ENCODE measurements around the gene CTBP1. TPM values are rescaled to one million over a fixed set of nuclear protein-coding genes. Genes with fewer than 3 reads are reported as not detected.

The CTBP1 gene
- polyA plus RNA-seq, 1 donor from 2014 or later, result 325 TPM

DNA sequence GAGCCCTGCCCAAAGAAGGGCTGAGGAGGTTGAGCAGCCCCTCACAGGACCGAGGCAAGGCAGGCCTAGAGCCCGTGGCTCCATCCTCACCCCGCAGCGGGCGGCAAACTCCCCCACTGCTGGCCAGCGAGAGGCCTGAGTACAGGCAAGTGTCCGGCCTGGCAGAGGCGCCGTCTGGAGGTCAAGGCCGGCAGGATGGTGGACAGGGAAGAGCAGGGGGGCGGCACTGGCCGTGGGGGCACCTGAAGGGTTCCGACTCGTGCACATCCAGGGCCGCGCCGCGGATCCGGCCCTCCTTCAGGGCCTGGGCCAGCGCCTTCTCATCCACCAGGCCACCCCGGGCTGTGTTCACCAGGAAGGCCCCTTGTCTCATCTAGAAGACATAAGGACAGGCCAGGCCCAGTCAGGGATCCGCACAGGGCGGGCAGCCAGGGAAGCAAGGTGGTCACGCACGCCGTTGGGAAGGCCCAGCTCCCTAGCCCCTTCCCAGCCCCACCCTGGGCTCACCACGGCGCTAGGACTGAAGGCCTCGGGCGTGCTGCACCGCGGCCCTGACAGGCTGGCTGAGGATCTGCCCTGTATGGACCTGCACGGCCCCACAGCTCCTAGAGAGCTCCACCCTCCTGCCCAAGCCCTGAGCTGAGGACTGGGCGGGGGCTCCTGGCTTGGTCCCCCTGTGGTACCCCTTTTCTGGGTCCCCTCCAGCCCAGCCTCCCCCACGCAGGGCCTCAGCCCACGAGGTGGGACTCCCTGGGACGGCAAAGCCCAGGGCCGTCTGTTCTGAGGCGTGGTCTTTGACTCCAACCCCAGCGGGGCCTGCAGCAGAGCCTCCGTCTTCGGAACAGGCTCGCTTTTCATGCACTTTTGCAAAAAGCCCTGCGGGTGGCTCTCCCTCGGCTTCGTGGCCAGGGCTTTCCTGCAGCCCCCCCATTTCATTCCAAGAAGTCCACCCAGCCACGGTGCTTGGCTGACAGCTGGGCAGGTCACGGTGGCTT, 34.5 kb downstream of the CTBP1 start:
- Histone ChIP-seq H3K9me2 (ENCODE audit: insufficient read depth, low read length) (no peaks in the 10 kb centered on the region), H3K27ac (ENCODE audit: low read length) (no peak overlapping the region), H2AFZ (ENCODE audit: low read depth, low read length) (no peak overlapping the region), H4K20me1 (ENCODE audit: insufficient read depth) (no peaks in the 10 kb centered on the region), H3K36me3 (ENCODE audit: insufficient read depth, low read length) (no peaks in the 10 kb centered on the region), H3F3A (ENCODE audit: insufficient read depth, low read length, poor library complexity, severe bottlenecking) (no peaks in the 10 kb centered on the region), H3K4me3 (ENCODE audit: low read length) (no peak overlapping the region), H3K79me2 (replicated peaks; ENCODE audit: insufficient read depth, low read length) (no peaks in the 10 kb centered on the region), H3K4me2 (ENCODE audit: low read length) (no peak overlapping the region), H3K27me3 (ENCODE audit: insufficient read depth, low read depth, low read length) (no peaks in the 10 kb centered on the region), H3K9ac (ENCODE audit: low read length) (no peak overlapping the region), H3K9me3 (ENCODE audit: low read length) (no peaks in the 10 kb centered on the region)
- TF ChIP-seq EZH2 (IDR thresholded peaks at IDR 0.05; ENCODE audit: borderline replicate concordance, insufficient read depth, low read length, poor library complexity, severe bottlenecking) (no peak), RAD21 (conservative IDR thresholded peaks at IDR 0.05) (no peak), SMC3 (conservative IDR thresholded peaks at IDR 0.05; ENCODE audit: poor library complexity) (no peak), EP300 (conservative IDR thresholded peaks at IDR 0.05; ENCODE audit: poor library complexity, severe bottlenecking) (no peak), POLR2AphosphoS5 (IDR thresholded peaks at IDR 0.05) (no peak), TAF1 (IDR thresholded peaks at IDR 0.05; ENCODE audit: low read depth) (no peak), MXI1 (conservative IDR thresholded peaks at IDR 0.05; ENCODE audit: poor library complexity, severe bottlenecking) (no peak)
- TF ChIP-seq, protein P1, sequence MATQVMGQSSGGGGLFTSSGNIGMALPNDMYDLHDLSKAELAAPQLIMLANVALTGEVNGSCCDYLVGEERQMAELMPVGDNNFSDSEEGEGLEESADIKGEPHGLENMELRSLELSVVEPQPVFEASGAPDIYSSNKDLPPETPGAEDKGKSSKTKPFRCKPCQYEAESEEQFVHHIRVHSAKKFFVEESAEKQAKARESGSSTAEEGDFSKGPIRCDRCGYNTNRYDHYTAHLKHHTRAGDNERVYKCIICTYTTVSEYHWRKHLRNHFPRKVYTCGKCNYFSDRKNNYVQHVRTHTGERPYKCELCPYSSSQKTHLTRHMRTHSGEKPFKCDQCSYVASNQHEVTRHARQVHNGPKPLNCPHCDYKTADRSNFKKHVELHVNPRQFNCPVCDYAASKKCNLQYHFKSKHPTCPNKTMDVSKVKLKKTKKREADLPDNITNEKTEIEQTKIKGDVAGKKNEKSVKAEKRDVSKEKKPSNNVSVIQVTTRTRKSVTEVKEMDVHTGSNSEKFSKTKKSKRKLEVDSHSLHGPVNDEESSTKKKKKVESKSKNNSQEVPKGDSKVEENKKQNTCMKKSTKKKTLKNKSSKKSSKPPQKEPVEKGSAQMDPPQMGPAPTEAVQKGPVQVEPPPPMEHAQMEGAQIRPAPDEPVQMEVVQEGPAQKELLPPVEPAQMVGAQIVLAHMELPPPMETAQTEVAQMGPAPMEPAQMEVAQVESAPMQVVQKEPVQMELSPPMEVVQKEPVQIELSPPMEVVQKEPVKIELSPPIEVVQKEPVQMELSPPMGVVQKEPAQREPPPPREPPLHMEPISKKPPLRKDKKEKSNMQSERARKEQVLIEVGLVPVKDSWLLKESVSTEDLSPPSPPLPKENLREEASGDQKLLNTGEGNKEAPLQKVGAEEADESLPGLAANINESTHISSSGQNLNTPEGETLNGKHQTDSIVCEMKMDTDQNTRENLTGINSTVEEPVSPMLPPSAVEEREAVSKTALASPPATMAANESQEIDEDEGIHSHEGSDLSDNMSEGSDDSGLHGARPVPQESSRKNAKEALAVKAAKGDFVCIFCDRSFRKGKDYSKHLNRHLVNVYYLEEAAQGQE (IDR thresholded peaks at IDR 0.05; ENCODE audit: borderline replicate concordance), result no peak
- TF ChIP-seq, protein P2, sequence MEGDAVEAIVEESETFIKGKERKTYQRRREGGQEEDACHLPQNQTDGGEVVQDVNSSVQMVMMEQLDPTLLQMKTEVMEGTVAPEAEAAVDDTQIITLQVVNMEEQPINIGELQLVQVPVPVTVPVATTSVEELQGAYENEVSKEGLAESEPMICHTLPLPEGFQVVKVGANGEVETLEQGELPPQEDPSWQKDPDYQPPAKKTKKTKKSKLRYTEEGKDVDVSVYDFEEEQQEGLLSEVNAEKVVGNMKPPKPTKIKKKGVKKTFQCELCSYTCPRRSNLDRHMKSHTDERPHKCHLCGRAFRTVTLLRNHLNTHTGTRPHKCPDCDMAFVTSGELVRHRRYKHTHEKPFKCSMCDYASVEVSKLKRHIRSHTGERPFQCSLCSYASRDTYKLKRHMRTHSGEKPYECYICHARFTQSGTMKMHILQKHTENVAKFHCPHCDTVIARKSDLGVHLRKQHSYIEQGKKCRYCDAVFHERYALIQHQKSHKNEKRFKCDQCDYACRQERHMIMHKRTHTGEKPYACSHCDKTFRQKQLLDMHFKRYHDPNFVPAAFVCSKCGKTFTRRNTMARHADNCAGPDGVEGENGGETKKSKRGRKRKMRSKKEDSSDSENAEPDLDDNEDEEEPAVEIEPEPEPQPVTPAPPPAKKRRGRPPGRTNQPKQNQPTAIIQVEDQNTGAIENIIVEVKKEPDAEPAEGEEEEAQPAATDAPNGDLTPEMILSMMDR (IDR thresholded peaks at IDR 0.05; ENCODE audit: poor library complexity, severe bottlenecking), result no peak

DNA sequence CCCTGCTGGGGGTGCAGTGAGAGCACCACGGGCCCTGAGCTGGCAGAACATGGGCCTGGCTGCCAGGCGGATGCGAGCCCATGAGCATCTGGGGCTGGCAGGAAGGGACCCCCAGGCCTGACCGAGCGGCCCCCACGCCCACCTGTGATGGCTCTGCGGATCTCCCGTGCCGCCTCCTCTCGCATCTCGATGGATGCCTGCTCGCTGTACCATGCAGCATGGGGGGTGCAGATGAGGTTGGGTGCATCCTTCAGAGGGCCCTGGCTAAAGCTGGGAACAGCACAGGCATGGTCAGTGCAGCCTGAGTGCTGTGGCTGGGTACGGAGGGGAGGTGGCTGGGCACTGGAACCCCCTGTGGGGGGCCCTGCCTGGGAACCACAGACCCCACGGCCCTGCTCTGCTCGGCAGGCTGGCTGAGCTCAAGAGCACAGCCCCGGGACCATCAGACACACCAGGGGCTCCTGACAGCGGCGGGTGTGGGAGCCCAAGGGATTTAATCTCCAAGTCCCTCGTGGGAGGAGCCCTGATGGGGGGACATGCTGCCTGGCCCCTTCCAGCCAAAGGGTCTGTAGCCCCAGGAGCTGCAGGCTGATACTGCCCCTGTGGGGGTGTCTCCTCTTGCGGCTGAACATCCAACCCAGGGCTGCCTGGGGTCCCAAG, 35.5 kb downstream of the CTBP1 start:
- Histone ChIP-seq H3K9me3 (ENCODE audit: low read length) (no peaks in the 10 kb centered on the region), H3K4me2 (ENCODE audit: low read length) (no peak overlapping the region), H3K79me2 (replicated peaks; ENCODE audit: insufficient read depth, low read length) (no peaks in the 10 kb centered on the region), H3K36me3 (ENCODE audit: insufficient read depth, low read length) (no peaks in the 10 kb centered on the region), H2AFZ (ENCODE audit: low read depth, low read length) (no peak overlapping the region), H3K27ac (ENCODE audit: low read length) (no peak overlapping the region), H3F3A (ENCODE audit: insufficient read depth, low read length, poor library complexity, severe bottlenecking) (no peaks in the 10 kb centered on the region), H3K9me2 (ENCODE audit: insufficient read depth, low read length) (no peaks in the 10 kb centered on the region), H3K4me3 (ENCODE audit: low read length) (no peak overlapping the region), H4K20me1 (ENCODE audit: insufficient read depth) (no peaks in the 10 kb centered on the region), H3K27me3 (ENCODE audit: insufficient read depth, low read depth, low read length) (no peaks in the 10 kb centered on the region), H3K9ac (ENCODE audit: low read length) (no peak overlapping the region)
- TF ChIP-seq EP300 (conservative IDR thresholded peaks at IDR 0.05; ENCODE audit: poor library complexity, severe bottlenecking), result no peak
- no peak for TF ChIP-seq TAF1 (IDR thresholded peaks at IDR 0.05; ENCODE audit: low read depth)
- no peak for TF ChIP-seq EZH2 (IDR thresholded peaks at IDR 0.05; ENCODE audit: borderline replicate concordance, insufficient read depth, low read length, poor library complexity, severe bottlenecking)
- TF ChIP-seq, protein P2 (IDR thresholded peaks at IDR 0.05; ENCODE audit: poor library complexity, severe bottlenecking), result no peak
- no peak for TF ChIP-seq RAD21 (conservative IDR thresholded peaks at IDR 0.05)
- no peak for TF ChIP-seq MXI1 (conservative IDR thresholded peaks at IDR 0.05; ENCODE audit: poor library complexity, severe bottlenecking)
- no peak for TF ChIP-seq POLR2AphosphoS5 (IDR thresholded peaks at IDR 0.05)
- TF ChIP-seq, protein P1 (IDR thresholded peaks at IDR 0.05; ENCODE audit: borderline replicate concordance), result no peak
